ENCODE measurements around the gene ATP8B4.

The ATP8B4 gene

GRCh38 chr15:49989498-49989897 is 129.5 kb downstream of the ATP8B4 start:
- H3K4me3 ChIP-seq (ENCODE audit: low read depth, low read length): no peak overlapping the region
- DNase-seq (ENCODE audit: low read depth): no peak
- TF ChIP-seq, protein P1, sequence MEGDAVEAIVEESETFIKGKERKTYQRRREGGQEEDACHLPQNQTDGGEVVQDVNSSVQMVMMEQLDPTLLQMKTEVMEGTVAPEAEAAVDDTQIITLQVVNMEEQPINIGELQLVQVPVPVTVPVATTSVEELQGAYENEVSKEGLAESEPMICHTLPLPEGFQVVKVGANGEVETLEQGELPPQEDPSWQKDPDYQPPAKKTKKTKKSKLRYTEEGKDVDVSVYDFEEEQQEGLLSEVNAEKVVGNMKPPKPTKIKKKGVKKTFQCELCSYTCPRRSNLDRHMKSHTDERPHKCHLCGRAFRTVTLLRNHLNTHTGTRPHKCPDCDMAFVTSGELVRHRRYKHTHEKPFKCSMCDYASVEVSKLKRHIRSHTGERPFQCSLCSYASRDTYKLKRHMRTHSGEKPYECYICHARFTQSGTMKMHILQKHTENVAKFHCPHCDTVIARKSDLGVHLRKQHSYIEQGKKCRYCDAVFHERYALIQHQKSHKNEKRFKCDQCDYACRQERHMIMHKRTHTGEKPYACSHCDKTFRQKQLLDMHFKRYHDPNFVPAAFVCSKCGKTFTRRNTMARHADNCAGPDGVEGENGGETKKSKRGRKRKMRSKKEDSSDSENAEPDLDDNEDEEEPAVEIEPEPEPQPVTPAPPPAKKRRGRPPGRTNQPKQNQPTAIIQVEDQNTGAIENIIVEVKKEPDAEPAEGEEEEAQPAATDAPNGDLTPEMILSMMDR (IDR thresholded peaks at IDR 0.05; ENCODE audit: low read depth, low read length, missing control alignments): no peak
- in situ Hi-C loops (cut with HindIII; ENCODE audit: low sequenced_read_pairs): no loop called here

GRCh38 chr15:49988766-49989165 is 130.3 kb downstream of the ATP8B4 start:
- DNase-seq (ENCODE audit: low read depth): no peak
- TF ChIP-seq, protein P1 (IDR thresholded peaks at IDR 0.05; ENCODE audit: low read depth, low read length, missing control alignments): no peak
- H3K4me3 ChIP-seq (ENCODE audit: low read depth, low read length): no peak overlapping the region
- in situ Hi-C loops (cut with HindIII; ENCODE audit: low sequenced_read_pairs): no loop called here

GRCh38 chr15:49987896-49988295 is 131.1 kb downstream of the ATP8B4 start:
- TF ChIP-seq, protein P1 (IDR thresholded peaks at IDR 0.05; ENCODE audit: low read depth, low read length, missing control alignments): no peak
- no peak overlapping the region for H3K4me3 ChIP-seq (ENCODE audit: low read depth, low read length)
- in situ Hi-C loops (cut with HindIII; ENCODE audit: low sequenced_read_pairs): no loop called here
- no peak for DNase-seq (ENCODE audit: low read depth)

GRCh38 chr15:49987198-49987785 is 131.7 kb downstream of the ATP8B4 start:
- TF ChIP-seq, protein P1 (IDR thresholded peaks at IDR 0.05; ENCODE audit: low read depth, low read length, missing control alignments): no peak
- DNase-seq (ENCODE audit: low read depth): no peak
- no peak overlapping the region for H3K4me3 ChIP-seq (ENCODE audit: low read depth, low read length)

DNA sequence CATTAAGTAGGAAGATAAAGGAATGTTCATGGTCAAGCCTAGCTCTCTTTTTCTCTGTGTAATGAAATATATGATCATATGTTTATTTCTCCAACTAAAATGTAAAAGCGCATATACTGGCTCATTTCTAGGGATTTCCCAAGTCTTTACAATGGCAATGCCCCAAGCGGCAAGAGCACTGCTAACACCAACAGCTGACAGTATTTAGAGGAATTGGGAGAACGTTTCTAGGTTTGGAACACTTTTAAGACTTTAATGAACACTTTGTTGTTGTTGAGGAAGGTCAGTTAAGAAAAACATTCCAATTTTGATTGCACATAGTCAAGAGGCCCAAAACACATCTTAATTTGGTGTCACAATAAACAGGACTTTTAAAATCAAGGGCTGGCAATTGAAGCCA is 132.7 kb downstream of the ATP8B4 start:
- TF ChIP-seq, protein P1 (IDR thresholded peaks at IDR 0.05; ENCODE audit: low read depth, low read length, missing control alignments): no peak
- in situ Hi-C loops (cut with HindIII; ENCODE audit: low sequenced_read_pairs): no loop called here
- no peak overlapping the region for H3K4me3 ChIP-seq (ENCODE audit: low read depth, low read length)
- DNase-seq (ENCODE audit: low read depth): no peak

More at GRCh38 chr15:49987198-49987785, 131.7 kb downstream of the ATP8B4 start:
- in situ Hi-C loops (cut with HindIII; ENCODE audit: low sequenced_read_pairs): no loop called here

GRCh38 chr15:49985463-49985862 is 133.6 kb downstream of the ATP8B4 start:
- no peak for DNase-seq (ENCODE audit: low read depth)
- H3K4me3 ChIP-seq (ENCODE audit: low read depth, low read length): no peak overlapping the region
- TF ChIP-seq, protein P1 (IDR thresholded peaks at IDR 0.05; ENCODE audit: low read depth, low read length, missing control alignments): no peak
- in situ Hi-C loops (cut with HindIII; ENCODE audit: low sequenced_read_pairs): no loop called here
